HepG2 (cell line): ENCODE data around the gene SRSF2. TPM values are rescaled to one million over a fixed set of nuclear protein-coding genes. Genes with fewer than 3 reads are reported as not detected.

Source experiments
- ATF7 ChIP-seq, 2 experiments: fragments of 450-650 bp in 1 of 2; sonication (generic) in 1 of 2; formaldehyde crosslinking in 1 of 2; IDR thresholded peaks; 2 replicates each; pipeline versions ENCODE4 v1.4.0 to v1.6.1; 2016 to 2020; ENCODE audit warnings: antibody characterized with exemption in 1 of 2, mild to moderate bottlenecking in 1 of 2, missing genetic modification reagents in 1 of 2
- BATF2 ChIP-seq: sonication (generic); formaldehyde crosslinking; IDR thresholded peaks from 2 replicates; pipeline ENCODE4 v1.8.0; 2022; ENCODE audit warnings: mild to moderate bottlenecking, missing genetic modification reagents, moderate library complexity
- CREM ChIP-seq, 2 experiments: sonication (generic) in 1 of 2; formaldehyde crosslinking in 1 of 2; IDR thresholded peaks; 2 replicates each; pipeline versions ENCODE4 v1.4.0 to v1.6.1; 2016 to 2020; ENCODE audit warnings: antibody characterized with exemption in 1 of 2, mild to moderate bottlenecking in 1 of 2, missing genetic modification reagents in 1 of 2
- FOXC1 ChIP-seq: sonication (generic); formaldehyde crosslinking; IDR thresholded peaks from 2 replicates; pipeline ENCODE4 v1.8.0; 2022; ENCODE audit warnings: mild to moderate bottlenecking, missing genetic modification reagents, borderline replicate concordance
- KDM2A ChIP-seq: sonication (generic); formaldehyde crosslinking; IDR thresholded peaks from 2 replicates; pipeline ENCODE4 v1.4.0; 2020; ENCODE audit warnings: low read depth, missing genetic modification reagents, borderline replicate concordance
- MED8 ChIP-seq: sonication (generic); formaldehyde crosslinking; IDR thresholded peaks from 2 replicates; pipeline ENCODE4 v1.8.1; 2023; ENCODE audit warnings: mild to moderate bottlenecking, missing genetic modification reagents; ENCODE audit not compliant: insufficient replicate concordance
- MLX ChIP-seq: IDR thresholded peaks from 2 replicates; pipeline ENCODE4 v1.6.1; 2016
- PHF8 ChIP-seq: sonication (generic); formaldehyde crosslinking; IDR thresholded peaks from 2 replicates; pipeline ENCODE4 v1.5.0; 2020; ENCODE audit warnings: missing genetic modification reagents
- REXO4 ChIP-seq: sonication (generic); formaldehyde crosslinking; IDR thresholded peaks from 2 replicates; pipeline ENCODE4 v1.8.0; 2022; ENCODE audit warnings: missing genetic modification reagents, mild to moderate bottlenecking, borderline replicate concordance
- SKIL ChIP-seq: sonication (generic); formaldehyde crosslinking; IDR thresholded peaks from 2 replicates; pipeline ENCODE4 v1.8.0; 2022; ENCODE audit warnings: missing genetic modification reagents, mild to moderate bottlenecking, moderate library complexity, borderline replicate concordance
- XRCC5 ChIP-seq: fragments of 200-400 bp; formaldehyde crosslinking; optimal IDR thresholded peaks from 2 replicates; pipeline ENCODE3; 2017; ENCODE audit warnings: mild to moderate bottlenecking, low read length
- ZMYM4 ChIP-seq: sonication (generic); formaldehyde crosslinking; IDR thresholded peaks from 2 replicates; pipeline ENCODE4 v1.8.1; 2023; ENCODE audit warnings: mild to moderate bottlenecking, missing genetic modification reagents
- ZNF180 ChIP-seq: sonication (generic); formaldehyde crosslinking; IDR thresholded peaks from 2 replicates; pipeline ENCODE4 v1.4.0; 2020; ENCODE audit warnings: low read depth, missing genetic modification reagents, borderline replicate concordance
- ZNF253 ChIP-seq: sonication (generic); formaldehyde crosslinking; IDR thresholded peaks from 2 replicates; pipeline ENCODE4 v1.8.0; 2022; ENCODE audit warnings: mild to moderate bottlenecking, missing genetic modification reagents, borderline replicate concordance
- ZNF326 ChIP-seq: sonication (generic); formaldehyde crosslinking; IDR thresholded peaks from 2 replicates; pipeline ENCODE4 v1.4.0; 2020; ENCODE audit warnings: missing genetic modification reagents, borderline replicate concordance
- ZNF569 ChIP-seq: sonication (generic); formaldehyde crosslinking; IDR thresholded peaks from 2 replicates; pipeline ENCODE4 v1.5.0; 2020; ENCODE audit warnings: mild to moderate bottlenecking, missing genetic modification reagents, moderate library complexity, borderline replicate concordance
- polyA plus RNA-seq, 8 experiments: library from polyadenylated mRNA; depleted of rRNA in 3 of 8; stranded (reverse) in 7 of 8; unstranded in 1 of 8; fragments of >200 nt; fragmentation: Illumina TruSeq in 4 of 8; extraction: Trizol in 4 of 8; gene quantifications; 2 replicates each; pipeline versions ENCODE4 v1.2.1 to v1.2.3, GENCODE V29; 2011 to 2016; ENCODE audit warnings: low read depth in 4 of 8, missing spikeins in 1 of 8, mixed read lengths in 1 of 8; ENCODE audit not compliant: insufficient read depth in 1 of 8
- total RNA-seq, 5 experiments: library from RNA; depleted of rRNA; stranded (reverse); fragments of >200 nt; fragmentation: Illumina TruSeq; extraction: Trizol; gene quantifications; 2 replicates each; pipeline ENCODE4 v1.2.3, GENCODE V29; 2016; ENCODE audit warnings: low read depth in 1 of 5
- TF ChIP-seq, protein P1 (sequence below): sonication (generic); formaldehyde crosslinking; IDR thresholded peaks from 2 replicates; pipeline ENCODE4 v1.5.0; 2020; ENCODE audit warnings: missing genetic modification reagents, mild to moderate bottlenecking, borderline replicate concordance
- TF ChIP-seq, protein P2 (sequence below): sonication (generic); formaldehyde crosslinking; IDR thresholded peaks from 2 replicates; pipeline ENCODE4 v1.4.0; 2020; ENCODE audit warnings: missing genetic modification reagents, borderline replicate concordance
- TF ChIP-seq, protein P3 (sequence below): sonication (generic); formaldehyde crosslinking; IDR thresholded peaks from 2 replicates; pipeline ENCODE4 v1.5.0; 2020; ENCODE audit warnings: missing genetic modification reagents

Gene SRSF2
- total and polyA plus RNA-seq, 2 of the 13 experiments (the other 11 are each of a cell fraction or from before 2014, with no cell fraction given) = 306 to 319 TPM

DNA sequence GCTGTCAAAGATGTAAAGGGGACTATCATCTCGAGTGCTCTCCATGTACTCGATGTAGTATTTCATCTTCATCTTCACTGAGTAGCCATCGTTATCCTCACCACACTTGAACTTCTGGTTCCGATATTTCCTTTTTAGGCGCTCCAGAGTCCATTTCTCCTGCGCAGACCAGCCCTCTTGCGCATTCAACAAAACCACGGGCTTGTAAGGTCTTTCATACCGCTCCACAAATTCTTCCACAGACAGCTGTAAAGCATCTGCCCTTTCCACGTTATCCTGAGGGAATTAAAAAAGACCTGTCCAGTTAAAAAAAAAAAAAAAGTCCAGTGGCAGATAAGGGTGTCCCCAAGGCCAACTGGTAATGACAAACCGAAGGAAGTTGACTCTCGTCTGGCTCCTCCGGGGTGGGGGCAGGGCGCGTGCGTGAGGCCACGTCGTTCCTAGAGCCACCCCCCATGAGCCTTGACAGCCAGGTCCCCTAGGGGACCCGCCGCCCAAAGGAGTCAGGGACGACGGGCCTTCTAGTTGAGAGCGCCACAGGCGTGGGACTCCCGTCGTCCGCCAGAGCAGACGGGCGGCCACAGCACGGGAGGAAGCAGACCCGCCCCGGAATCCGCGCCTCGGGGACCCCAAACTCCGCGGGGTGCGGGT, 11.4 kb downstream of the SRSF2 start (continued):
- TF ChIP-seq ATF7 (IDR thresholded peaks at IDR 0.05) = no peak
- peak; percentile 47; the same call in 1 of the 2 replicates for TF ChIP-seq ATF7 (CRISPR knock-in tag; IDR thresholded peaks at IDR 0.05)
- 0 out of 2 replicates have a peak, but pooled peaks have one; percentile 4 for TF ChIP-seq ZMYM4 (CRISPR knock-in tag)
- TF ChIP-seq ZNF253 (CRISPR knock-in tag) = peak; percentile 78; the same call in 1 of the 2 replicates
- TF ChIP-seq, protein P1, sequence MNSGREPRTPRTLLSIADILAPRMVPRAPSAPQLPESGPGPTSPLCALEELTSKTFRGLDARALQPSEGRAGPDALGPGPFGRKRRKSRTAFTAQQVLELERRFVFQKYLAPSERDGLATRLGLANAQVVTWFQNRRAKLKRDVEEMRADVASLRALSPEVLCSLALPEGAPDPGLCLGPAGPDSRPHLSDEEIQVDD (CRISPR knock-in tag) = no peak
- TF ChIP-seq SKIL (CRISPR knock-in tag) = peak; percentile 48; the same call in 1 of the 2 replicates
- 0 out of 2 replicates have a peak, but pooled peaks have one; percentile 17 for TF ChIP-seq MLX (CRISPR knock-in tag)
- peak; percentile 67 for TF ChIP-seq PHF8 (CRISPR knock-in tag)
- peak; percentile 65; the same call in 1 of the 2 replicates for TF ChIP-seq FOXC1 (CRISPR knock-in tag)
- TF ChIP-seq ZNF569 (CRISPR knock-in tag) = peak; percentile 19; the same call in 1 of the 2 replicates
- no peak for TF ChIP-seq ZNF326 (CRISPR knock-in tag)
- TF ChIP-seq MED8 (CRISPR knock-in tag) = peak; percentile 41
- peak; percentile 13; the same call in 1 of the 2 replicates for TF ChIP-seq CREM (IDR thresholded peaks at IDR 0.05)
- no peak for TF ChIP-seq CREM (CRISPR knock-in tag; IDR thresholded peaks at IDR 0.05)
- TF ChIP-seq, protein P2, sequence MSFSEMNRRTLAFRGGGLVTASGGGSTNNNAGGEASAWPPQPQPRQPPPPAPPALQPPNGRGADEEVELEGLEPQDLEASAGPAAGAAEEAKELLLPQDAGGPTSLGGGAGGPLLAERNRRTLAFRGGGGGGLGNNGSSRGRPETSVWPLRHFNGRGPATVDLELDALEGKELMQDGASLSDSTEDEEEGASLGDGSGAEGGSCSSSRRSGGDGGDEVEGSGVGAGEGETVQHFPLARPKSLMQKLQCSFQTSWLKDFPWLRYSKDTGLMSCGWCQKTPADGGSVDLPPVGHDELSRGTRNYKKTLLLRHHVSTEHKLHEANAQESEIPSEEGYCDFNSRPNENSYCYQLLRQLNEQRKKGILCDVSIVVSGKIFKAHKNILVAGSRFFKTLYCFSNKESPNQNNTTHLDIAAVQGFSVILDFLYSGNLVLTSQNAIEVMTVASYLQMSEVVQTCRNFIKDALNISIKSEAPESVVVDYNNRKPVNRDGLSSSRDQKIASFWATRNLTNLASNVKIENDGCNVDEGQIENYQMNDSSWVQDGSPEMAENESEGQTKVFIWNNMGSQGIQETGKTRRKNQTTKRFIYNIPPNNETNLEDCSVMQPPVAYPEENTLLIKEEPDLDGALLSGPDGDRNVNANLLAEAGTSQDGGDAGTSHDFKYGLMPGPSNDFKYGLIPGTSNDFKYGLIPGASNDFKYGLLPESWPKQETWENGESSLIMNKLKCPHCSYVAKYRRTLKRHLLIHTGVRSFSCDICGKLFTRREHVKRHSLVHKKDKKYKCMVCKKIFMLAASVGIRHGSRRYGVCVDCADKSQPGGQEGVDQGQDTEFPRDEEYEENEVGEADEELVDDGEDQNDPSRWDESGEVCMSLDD (CRISPR knock-in tag) = peak; percentile 76; the same call in 1 of the 2 replicates
- TF ChIP-seq REXO4 = 0 out of 2 replicates have a peak, but pooled peaks have one; percentile 7
- peak; percentile 42 for TF ChIP-seq XRCC5
- TF ChIP-seq BATF2 (CRISPR knock-in tag) = 0 out of 2 replicates have a peak, but pooled peaks have one; percentile 30
- TF ChIP-seq, protein P3, sequence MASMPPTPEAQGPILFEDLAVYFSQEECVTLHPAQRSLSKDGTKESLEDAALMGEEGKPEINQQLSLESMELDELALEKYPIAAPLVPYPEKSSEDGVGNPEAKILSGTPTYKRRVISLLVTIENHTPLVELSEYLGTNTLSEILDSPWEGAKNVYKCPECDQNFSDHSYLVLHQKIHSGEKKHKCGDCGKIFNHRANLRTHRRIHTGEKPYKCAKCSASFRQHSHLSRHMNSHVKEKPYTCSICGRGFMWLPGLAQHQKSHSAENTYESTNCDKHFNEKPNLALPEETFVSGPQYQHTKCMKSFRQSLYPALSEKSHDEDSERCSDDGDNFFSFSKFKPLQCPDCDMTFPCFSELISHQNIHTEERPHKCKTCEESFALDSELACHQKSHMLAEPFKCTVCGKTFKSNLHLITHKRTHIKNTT (CRISPR knock-in tag) = no peak
- no peak for TF ChIP-seq ZNF180 (CRISPR knock-in tag)
- TF ChIP-seq KDM2A = no peak; the same call in 1 of the 2 replicates
